AG09309 (cell line): Measurements from ENCODE around the gene MSANTD3.

ENCODE experiments used
- DNase-seq: peaks from one replicate; pipeline ENCODE4 v3.0.0-alpha.2; 2010; ENCODE audit warnings: low read depth
- H3K4me3 ChIP-seq: 2 replicates; pipeline ENCODE4 v1.5.1; 2011; ENCODE audit warnings: mild to moderate bottlenecking, low read depth, low read length, moderate library complexity; ENCODE audit not compliant: control insufficient read depth
- CTCF ChIP-seq: IDR thresholded peaks from 2 replicates; pipeline ENCODE4 v1.5.1; 2011; ENCODE audit warnings: mild to moderate bottlenecking, low read depth, low read length, inconsistent platforms; ENCODE audit not compliant: insufficient read depth, control insufficient read depth; ENCODE audit errors: missing control alignments

Gene MSANTD3

GRCh38 chr9:100441911-100442361 lies 15.0 kb downstream of the MSANTD3 start:
- H3K4me3 ChIP-seq = no peak overlapping the region
- no peak for TF ChIP-seq CTCF

GRCh38 chr9:100443781-100444768 lies 17.1 kb downstream of the MSANTD3 start:
- no peak overlapping the region for H3K4me3 ChIP-seq
- DNase-seq = no peak
- TF ChIP-seq CTCF = no peak

More at GRCh38 chr9:100441911-100442361, 15.0 kb downstream of the MSANTD3 start:
- no peak for DNase-seq

GRCh38 chr9:100445161-100445902 lies 18.4 kb downstream of the MSANTD3 start:
- no peak overlapping the region for H3K4me3 ChIP-seq
- no peak for TF ChIP-seq CTCF
- no peak for DNase-seq

- no peak for DNase-seq
- no peak overlapping the region for H3K4me3 ChIP-seq
- TF ChIP-seq CTCF = no peak
Measured at GRCh38 chr9:100445903-100446549, 19.1 kb downstream of the MSANTD3 start.

- H3K4me3 ChIP-seq = no peak overlapping the region
- TF ChIP-seq CTCF = no peak
- DNase-seq = no peak
Measured at GRCh38 chr9:100447041-100447440, 20.1 kb downstream of the MSANTD3 start.

GRCh38 chr9:100448266-100448665 lies 21.3 kb downstream of the MSANTD3 start:
- H3K4me3 ChIP-seq = no peak overlapping the region
- DNase-seq = no peak
- TF ChIP-seq CTCF = no peak
